DMS53 treated with DMSO at 0.1 percent for 48 hours (cell line): Measurements from ENCODE around the gene AP5Z1.

Experiments used
- DNase-seq: peaks from one replicate; lab custom pipeline; 2025; ENCODE audit not compliant: unreplicated experiment; lab: John Stamatoyannopoulos, UW

The AP5Z1 gene

GRCh38 chr7:4766666-4767519, 8.5 kb upstream of the AP5Z1 start:
- no peak for DNase-seq

- DNase-seq = no peak
These were observed 6.5 kb upstream of the AP5Z1 start for GRCh38 chr7:4768597-4769569.

GRCh38 chr7:4769761-4770160, 5.7 kb upstream of the AP5Z1 start:
- peak; percentile 23 for DNase-seq

- DNase-seq = no peak
These were observed 4.5 kb upstream of the AP5Z1 start for GRCh38 chr7:4770886-4771285.

- no peak for DNase-seq
These were observed 3.7 kb upstream of the AP5Z1 start for GRCh38 chr7:4771737-4772136.

- no peak for DNase-seq
These were observed 3.1 kb upstream of the AP5Z1 start for GRCh38 chr7:4772306-4772705.

- no peak for DNase-seq
These were observed 1.4 kb upstream of the AP5Z1 start for GRCh38 chr7:4774007-4774406.

- DNase-seq = peak; percentile 83
These were observed 669 bp upstream of the AP5Z1 start for GRCh38 chr7:4774658-4775249.

- no peak for DNase-seq
These were observed 613 bp downstream of the AP5Z1 start for GRCh38 chr7:4775848-4776623.

GRCh38 chr7:4779118-4779517, 3.7 kb downstream of the AP5Z1 start:
- no peak for DNase-seq

- no peak for DNase-seq
These were observed 6.1 kb downstream of the AP5Z1 start for GRCh38 chr7:4781366-4782069.

- DNase-seq = no peak
These were observed 7.2 kb downstream of the AP5Z1 start for GRCh38 chr7:4782333-4783291.

- DNase-seq = no peak
These were observed 7.8 kb downstream of the AP5Z1 start for GRCh38 chr7:4783292-4783652.

- no peak for DNase-seq
These were observed 8.4 kb downstream of the AP5Z1 start for GRCh38 chr7:4783762-4784351.

- no peak for DNase-seq
These were observed 9.4 kb downstream of the AP5Z1 start for GRCh38 chr7:4784799-4785198.

- DNase-seq = no peak
These were observed 9.9 kb downstream of the AP5Z1 start for GRCh38 chr7:4785371-4785770.

- DNase-seq = no peak
These were observed 10.6 kb downstream of the AP5Z1 start for GRCh38 chr7:4786015-4786414.

- no peak for DNase-seq
These were observed 12.1 kb downstream of the AP5Z1 start for GRCh38 chr7:4787541-4787940.
